WI38 (cell line): ENCODE results near the gene TCEAL5.
"Not testable (repeated sequence)": the region's sequence is repeated elsewhere in the genome, so short reads cannot be mapped to it uniquely, and the experiment has no call there.

Experiments
- H3K4me3 ChIP-seq: 2 replicates; pipeline ENCODE4 v1.5.1; 2011; ENCODE audit warnings: low read depth, mild to moderate bottlenecking, control low read depth, low read length
- CTCF ChIP-seq: IDR thresholded peaks from 2 replicates; pipeline ENCODE4 v1.5.1; 2012; ENCODE audit warnings: low read depth, mild to moderate bottlenecking, control low read depth, low read length

Gene TCEAL5

GRCh38 chrX:103233263-103233662 lies 43.3 kb downstream of the TCEAL5 start:
- no peak for TF ChIP-seq CTCF
- no peak overlapping the region for H3K4me3 ChIP-seq

DNA sequence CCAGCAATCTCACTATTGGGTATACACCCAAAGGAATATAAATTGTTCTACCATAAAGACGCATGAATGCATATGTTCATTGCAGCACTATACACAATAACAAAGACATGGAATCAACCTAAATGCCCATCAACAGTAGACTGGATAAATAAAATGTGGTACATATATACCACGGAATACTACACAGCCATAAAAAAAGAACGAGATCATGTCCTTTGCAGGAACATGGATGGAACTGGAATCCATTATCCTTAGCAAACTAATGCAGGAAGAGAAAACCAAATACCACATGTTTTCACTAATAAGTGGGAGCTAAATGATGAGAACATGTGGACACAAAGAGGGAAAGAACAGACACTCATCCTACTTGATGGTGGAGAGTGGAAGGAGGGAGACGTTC lies 50.6 kb downstream of the TCEAL5 start:
- H3K4me3 ChIP-seq: not testable (repeated sequence)
